WTC11 (cell line): ENCODE results near the gene DLL1. TPM values are rescaled to one million over a fixed set of nuclear protein-coding genes. Genes with fewer than 3 reads are reported as not detected.

Experiments used
- ATAC-seq: fragments of 200-7000 bp; cut with Tn5 transposase; 2 replicates; pipeline ENCODE4 v1.10.0; 2021; ENCODE audit warnings: mild to moderate bottlenecking, moderate library complexity
- CTCF ChIA-PET: fragments of 300-600 bp; sonication (Branson Sonifier 250); formaldehyde crosslinking; loops from one replicate; lab custom pipeline; 2021; ENCODE audit warnings: antibody characterized with exemption; lab: Charles Lee
- POLR2A ChIA-PET: fragments of 350-600 bp; sonication (Branson Sonifier 250); formaldehyde crosslinking; loops from one replicate; lab custom pipeline; 2021; ENCODE audit warnings: antibody characterized with exemption; lab: Charles Lee
- DNase-seq: peaks from one replicate; pipeline ENCODE4 v3.0.0; 2021; ENCODE audit warnings: low spot score
- H3K27ac Mint-ChIP-seq: 2 replicates; pipeline ENCODE4 v1.8.0; 2021; ENCODE audit warnings: mixed read lengths
- H3K27me3 Mint-ChIP-seq: 2 replicates; pipeline ENCODE4 v1.8.0; 2021; ENCODE audit warnings: low read depth, mild to moderate bottlenecking, moderate library complexity, mixed read lengths
- H3K36me3 Mint-ChIP-seq: 2 replicates; pipeline ENCODE4 v1.8.0; 2021; ENCODE audit warnings: mixed read lengths
- H3K4me1 Mint-ChIP-seq: 2 replicates; pipeline ENCODE4 v1.8.0; 2022; ENCODE audit warnings: mixed read lengths
- H3K4me3 Mint-ChIP-seq: 2 replicates; pipeline ENCODE4 v1.8.0; 2021; ENCODE audit warnings: mild to moderate bottlenecking, moderate library complexity, mixed read lengths
- H3K9me3 Mint-ChIP-seq: 2 replicates; pipeline ENCODE4 v1.8.0; 2021; ENCODE audit warnings: mixed read lengths
- ATF6 ChIP-seq: sonication (generic); formaldehyde crosslinking; IDR thresholded peaks from 2 replicates; pipeline ENCODE4 v1.8.1; 2023; ENCODE audit warnings: mild to moderate bottlenecking, missing genetic modification reagents
- CBFB ChIP-seq: sonication (generic); formaldehyde crosslinking; IDR thresholded peaks from 2 replicates; pipeline ENCODE4 v1.8.1; 2022; ENCODE audit warnings: mild to moderate bottlenecking, low read depth, missing genetic modification reagents
- CDX4 ChIP-seq: fragments of 250-450 bp; sonication (Bioruptor Pico); IDR thresholded peaks from 2 replicates; pipeline ENCODE4 v1.9.0; 2021; ENCODE audit warnings: moderate library complexity, mild to moderate bottlenecking, inconsistent platforms, borderline replicate concordance
- ETV6 ChIP-seq: sonication (generic); formaldehyde crosslinking; IDR thresholded peaks from 2 replicates; pipeline ENCODE4 v1.8.1; 2022; ENCODE audit warnings: mild to moderate bottlenecking, missing genetic modification reagents
- HMGA2 ChIP-seq: fragments of 250-450 bp; sonication (Bioruptor Pico); IDR thresholded peaks from 2 replicates; pipeline ENCODE4 v1.4.0; 2021; ENCODE audit warnings: mild to moderate bottlenecking, moderate library complexity
- HMGXB4 ChIP-seq: sonication (generic); formaldehyde crosslinking; IDR thresholded peaks from 2 replicates; pipeline ENCODE4 v1.8.1; 2023; ENCODE audit warnings: mild to moderate bottlenecking, moderate library complexity, missing genetic modification reagents
- JUN ChIP-seq: sonication (generic); formaldehyde crosslinking; IDR thresholded peaks from 2 replicates; pipeline ENCODE4 v1.8.0; 2023; ENCODE audit warnings: mild to moderate bottlenecking, missing genetic modification reagents
- MAX ChIP-seq: sonication (generic); formaldehyde crosslinking; IDR thresholded peaks from 2 replicates; pipeline ENCODE4 v1.8.0; 2022; ENCODE audit warnings: mild to moderate bottlenecking, missing genetic modification reagents
- NFE2L1 ChIP-seq: sonication (generic); formaldehyde crosslinking; IDR thresholded peaks from 2 replicates; pipeline ENCODE4 v1.8.1; 2023; ENCODE audit warnings: missing genetic modification reagents
- NR1H2 ChIP-seq: sonication (generic); formaldehyde crosslinking; IDR thresholded peaks from 2 replicates; pipeline ENCODE4 v1.9.0; 2021; ENCODE audit warnings: mild to moderate bottlenecking, moderate library complexity, missing genetic modification reagents
- PRDM15 ChIP-seq: sonication (generic); formaldehyde crosslinking; IDR thresholded peaks from 2 replicates; pipeline ENCODE4 v1.8.0; 2022; ENCODE audit warnings: missing genetic modification reagents
- RELA ChIP-seq: sonication (generic); formaldehyde crosslinking; IDR thresholded peaks from 2 replicates; pipeline ENCODE4 v1.8.1; 2022; ENCODE audit warnings: missing genetic modification reagents, mild to moderate bottlenecking, borderline replicate concordance
- ZNF121 ChIP-seq: sonication (generic); formaldehyde crosslinking; IDR thresholded peaks from 2 replicates; pipeline ENCODE4 v1.8.0; 2023; ENCODE audit warnings: missing genetic modification reagents
- ZNF317 ChIP-seq: sonication (generic); formaldehyde crosslinking; IDR thresholded peaks from 2 replicates; pipeline ENCODE4 v1.8.1; 2023; ENCODE audit warnings: low read depth, mild to moderate bottlenecking, moderate library complexity, missing genetic modification reagents, borderline replicate concordance
- total RNA-seq: library from RNA; stranded (reverse); gene quantifications from 3 replicates; pipeline ENCODE4 v1.2.3, GENCODE V29; 2021
- TF ChIP-seq, protein P1 (sequence below): sonication (generic); formaldehyde crosslinking; conservative IDR thresholded peaks from 2 replicates; pipeline ENCODE4 v1.8.1; 2023; ENCODE audit warnings: mild to moderate bottlenecking, low read depth, missing genetic modification reagents, moderate library complexity
- TF ChIP-seq, protein P2 (sequence below): sonication (generic); formaldehyde crosslinking; IDR thresholded peaks from 2 replicates; pipeline ENCODE4 v1.8.1; 2023; ENCODE audit warnings: mild to moderate bottlenecking, missing genetic modification reagents, borderline replicate concordance

Gene DLL1
- total RNA-seq, 1 experiment from 2014 or later: 25.3 TPM

DNA sequence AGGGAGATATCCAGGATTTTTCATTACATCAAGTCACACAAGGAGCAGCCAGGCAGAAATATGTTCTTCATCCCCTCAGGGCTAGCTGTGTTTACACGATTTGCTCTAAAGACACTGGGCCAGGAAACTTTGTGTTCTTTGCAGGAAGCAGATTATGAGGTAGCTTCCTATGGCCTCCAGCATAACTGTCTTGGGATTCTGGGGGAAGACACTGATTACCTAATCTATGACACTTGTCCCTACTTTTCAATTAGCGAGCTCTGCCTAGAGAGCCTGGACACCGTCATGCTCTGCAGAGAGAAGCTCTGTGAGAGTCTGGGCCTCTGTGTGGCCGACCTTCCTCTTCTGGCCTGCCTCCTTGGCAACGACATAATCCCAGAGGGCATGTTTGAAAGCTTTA is 26.8 kb upstream of the DLL1 start:
- ChIA-PET POLR2A (no interaction called here), CTCF (no interaction called here)
- TF ChIP-seq NR1H2 (CRISPR knock-in tag): no peak
- TF ChIP-seq, protein P1, sequence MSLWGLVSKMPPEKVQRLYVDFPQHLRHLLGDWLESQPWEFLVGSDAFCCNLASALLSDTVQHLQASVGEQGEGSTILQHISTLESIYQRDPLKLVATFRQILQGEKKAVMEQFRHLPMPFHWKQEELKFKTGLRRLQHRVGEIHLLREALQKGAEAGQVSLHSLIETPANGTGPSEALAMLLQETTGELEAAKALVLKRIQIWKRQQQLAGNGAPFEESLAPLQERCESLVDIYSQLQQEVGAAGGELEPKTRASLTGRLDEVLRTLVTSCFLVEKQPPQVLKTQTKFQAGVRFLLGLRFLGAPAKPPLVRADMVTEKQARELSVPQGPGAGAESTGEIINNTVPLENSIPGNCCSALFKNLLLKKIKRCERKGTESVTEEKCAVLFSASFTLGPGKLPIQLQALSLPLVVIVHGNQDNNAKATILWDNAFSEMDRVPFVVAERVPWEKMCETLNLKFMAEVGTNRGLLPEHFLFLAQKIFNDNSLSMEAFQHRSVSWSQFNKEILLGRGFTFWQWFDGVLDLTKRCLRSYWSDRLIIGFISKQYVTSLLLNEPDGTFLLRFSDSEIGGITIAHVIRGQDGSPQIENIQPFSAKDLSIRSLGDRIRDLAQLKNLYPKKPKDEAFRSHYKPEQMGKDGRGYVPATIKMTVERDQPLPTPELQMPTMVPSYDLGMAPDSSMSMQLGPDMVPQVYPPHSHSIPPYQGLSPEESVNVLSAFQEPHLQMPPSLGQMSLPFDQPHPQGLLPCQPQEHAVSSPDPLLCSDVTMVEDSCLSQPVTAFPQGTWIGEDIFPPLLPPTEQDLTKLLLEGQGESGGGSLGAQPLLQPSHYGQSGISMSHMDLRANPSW (CRISPR knock-in tag): no peak
- TF ChIP-seq HMGXB4 (CRISPR knock-in tag): no peak
- no peak for TF ChIP-seq RELA (CRISPR knock-in tag)
- no peak for TF ChIP-seq ZNF317 (CRISPR knock-in tag)
- TF ChIP-seq CDX4 (CRISPR knock-in tag): no peak
- TF ChIP-seq PRDM15 (CRISPR knock-in tag): no peak
- no peak for TF ChIP-seq HMGA2 (CRISPR knock-in tag)
- TF ChIP-seq ETV6 (CRISPR knock-in tag): no peak
- TF ChIP-seq, protein P2, sequence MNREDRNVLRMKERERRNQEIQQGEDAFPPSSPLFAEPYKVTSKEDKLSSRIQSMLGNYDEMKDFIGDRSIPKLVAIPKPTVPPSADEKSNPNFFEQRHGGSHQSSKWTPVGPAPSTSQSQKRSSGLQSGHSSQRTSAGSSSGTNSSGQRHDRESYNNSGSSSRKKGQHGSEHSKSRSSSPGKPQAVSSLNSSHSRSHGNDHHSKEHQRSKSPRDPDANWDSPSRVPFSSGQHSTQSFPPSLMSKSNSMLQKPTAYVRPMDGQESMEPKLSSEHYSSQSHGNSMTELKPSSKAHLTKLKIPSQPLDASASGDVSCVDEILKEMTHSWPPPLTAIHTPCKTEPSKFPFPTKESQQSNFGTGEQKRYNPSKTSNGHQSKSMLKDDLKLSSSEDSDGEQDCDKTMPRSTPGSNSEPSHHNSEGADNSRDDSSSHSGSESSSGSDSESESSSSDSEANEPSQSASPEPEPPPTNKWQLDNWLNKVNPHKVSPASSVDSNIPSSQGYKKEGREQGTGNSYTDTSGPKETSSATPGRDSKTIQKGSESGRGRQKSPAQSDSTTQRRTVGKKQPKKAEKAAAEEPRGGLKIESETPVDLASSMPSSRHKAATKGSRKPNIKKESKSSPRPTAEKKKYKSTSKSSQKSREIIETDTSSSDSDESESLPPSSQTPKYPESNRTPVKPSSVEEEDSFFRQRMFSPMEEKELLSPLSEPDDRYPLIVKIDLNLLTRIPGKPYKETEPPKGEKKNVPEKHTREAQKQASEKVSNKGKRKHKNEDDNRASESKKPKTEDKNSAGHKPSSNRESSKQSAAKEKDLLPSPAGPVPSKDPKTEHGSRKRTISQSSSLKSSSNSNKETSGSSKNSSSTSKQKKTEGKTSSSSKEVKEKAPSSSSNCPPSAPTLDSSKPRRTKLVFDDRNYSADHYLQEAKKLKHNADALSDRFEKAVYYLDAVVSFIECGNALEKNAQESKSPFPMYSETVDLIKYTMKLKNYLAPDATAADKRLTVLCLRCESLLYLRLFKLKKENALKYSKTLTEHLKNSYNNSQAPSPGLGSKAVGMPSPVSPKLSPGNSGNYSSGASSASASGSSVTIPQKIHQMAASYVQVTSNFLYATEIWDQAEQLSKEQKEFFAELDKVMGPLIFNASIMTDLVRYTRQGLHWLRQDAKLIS (CRISPR knock-in tag): no peak
- no peak for TF ChIP-seq ZNF121 (CRISPR knock-in tag)
- TF ChIP-seq MAX (CRISPR knock-in tag): no peak
- TF ChIP-seq NFE2L1 (CRISPR knock-in tag): no peak
- no peak for TF ChIP-seq ATF6 (CRISPR knock-in tag)
- TF ChIP-seq JUN (CRISPR knock-in tag): no peak
- no peak for TF ChIP-seq CBFB (CRISPR knock-in tag)
- H3K4me3 Mint-ChIP-seq: no peak overlapping the region
- no peaks in the 10 kb centered on the region for H3K27me3 Mint-ChIP-seq
- no peak for DNase-seq
- no peaks in the 10 kb centered on the region for H3K9me3 Mint-ChIP-seq
- ATAC-seq: no peak
- no peak overlapping the region for H3K27ac Mint-ChIP-seq
- H3K4me1 Mint-ChIP-seq: peaks cover 19% of the 10 kb centered on the region
- peaks cover 24% of the 10 kb centered on the region for H3K36me3 Mint-ChIP-seq
